ENCODE data around the gene CYSRT1. TPM values are rescaled to one million over a fixed set of nuclear protein-coding genes. Genes with fewer than 3 reads are reported as not detected.

CYSRT1 gene
- total RNA-seq, 2 donors from 2014 or later: 0.64 TPM; not detected in 1

GRCh38 chr9:137228968-137229896 is 4.3 kb downstream of the CYSRT1 start:
- Histone ChIP-seq H3K36me3 (no peaks in the 10 kb centered on the region), H3K4me3 (no peak overlapping the region), H3K9me3 (no peaks in the 10 kb centered on the region), H3K27me3 (peaks cover 36% of the 10 kb centered on the region), H3K27ac (no peak overlapping the region), H3K9ac (ENCODE audit: low read depth in 2 of 2, low read length in 2 of 2) (no peak overlapping the region), H3K4me1 (peaks cover 23% of the 10 kb centered on the region)
- no peak for DNase-seq
- no peak for TF ChIP-seq CTCF (IDR thresholded peaks at IDR 0.05)
- intact Hi-C loops (cut with DNase I): loop anchor here (5.0 kb wide), 1 partner anchor 42 kb away; the partner anchor contains the start of genes ANAPC2 and SSNA1

- Histone ChIP-seq H3K4me3 (no peak overlapping the region), H3K27me3 (peaks cover 44% of the 10 kb centered on the region), H3K36me3 (no peaks in the 10 kb centered on the region), H3K9ac (ENCODE audit: low read depth in 2 of 2, low read length in 2 of 2) (no peak overlapping the region), H3K4me1 (peaks cover 18% of the 10 kb centered on the region), H3K9me3 (no peaks in the 10 kb centered on the region), H3K27ac (no peak overlapping the region)
- peak; percentile 39 for DNase-seq
- intact Hi-C loops (cut with DNase I): loop anchor here (5.0 kb wide), 1 partner anchor 43 kb away; the partner anchor contains the start of genes ANAPC2 and SSNA1
- TF ChIP-seq CTCF (IDR thresholded peaks at IDR 0.05): no peak
Observed at GRCh38 chr9:137229903-137230704, 5.1 kb downstream of the CYSRT1 start.

GRCh38 chr9:137230705-137231371 is 5.9 kb downstream of the CYSRT1 start, which contains the start of gene SLC34A3:
Gene SLC34A3, plus strand, starts transcription at chr9:137230901. Its CDS starts 802 bp downstream, at chr9:137231703.
- Histone ChIP-seq H3K36me3 (no peaks in the 10 kb centered on the region), H3K4me3 (no peak within 1 kb of the TSS), H3K27ac (no peak within 1 kb of the TSS), H3K27me3 (peaks cover 44% of the 10 kb centered on the region), H3K9ac (ENCODE audit: low read depth in 2 of 2, low read length in 2 of 2) (no peak within 1 kb of the TSS), H3K4me1 (peaks cover 18% of the 10 kb centered on the region), H3K9me3 (no peaks in the 10 kb centered on the region)
- DNase-seq: no peak
- no peak for TF ChIP-seq CTCF (IDR thresholded peaks at IDR 0.05)
- intact Hi-C loops (cut with DNase I): no loop called here

GRCh38 chr9:137231372-137232039 is 6.5 kb downstream of the CYSRT1 start:
- H3K4me3 ChIP-seq: no peak overlapping the region
- TF ChIP-seq CTCF (IDR thresholded peaks at IDR 0.05): no peak
- H3K27ac ChIP-seq: no peak overlapping the region
- DNase-seq: no peak
- peaks cover 23% of the 10 kb centered on the region for H3K4me1 ChIP-seq
- intact Hi-C loops (cut with DNase I): no loop called here
- H3K9ac ChIP-seq (ENCODE audit: low read depth in 2 of 2, low read length in 2 of 2): no peak overlapping the region
- H3K9me3 ChIP-seq: no peaks in the 10 kb centered on the region
- no peaks in the 10 kb centered on the region for H3K36me3 ChIP-seq
- peaks cover 44% of the 10 kb centered on the region for H3K27me3 ChIP-seq
